ENCODE results near the gene ESR2.
"Not testable (repeated sequence)": the region's sequence is repeated elsewhere in the genome, so short reads cannot be mapped to it uniquely, and the experiment has no call there.

The ESR2 gene

DNA sequence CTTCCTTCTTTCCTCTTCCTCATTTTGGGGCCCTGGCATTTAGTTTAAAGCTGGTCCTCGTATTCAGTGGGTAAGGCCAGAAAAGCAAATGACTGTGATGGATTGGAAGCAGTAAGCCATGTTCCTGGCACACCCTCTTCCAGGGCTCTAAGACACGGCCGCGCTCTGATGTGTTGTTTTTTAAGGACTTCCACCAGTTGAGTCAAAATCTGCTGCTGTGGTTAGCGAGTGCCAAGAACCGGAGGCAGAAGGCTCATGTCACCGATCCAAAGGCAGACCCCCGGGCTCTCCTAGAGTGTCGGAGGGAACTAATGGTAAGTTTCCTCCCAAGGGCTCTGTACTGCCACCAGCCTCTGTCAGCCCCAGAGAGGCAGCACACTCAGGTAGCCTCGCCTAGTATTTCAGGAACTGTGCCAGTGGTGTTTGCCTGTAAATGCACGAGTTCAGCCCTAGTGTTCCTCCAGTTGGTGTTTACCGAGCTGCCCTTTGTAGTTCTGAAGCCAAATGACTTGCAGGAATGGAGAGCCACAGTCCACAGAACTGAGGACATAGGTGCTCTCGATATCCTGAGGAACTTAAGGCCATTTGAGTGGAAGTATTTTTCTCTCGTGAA lies 72.7 kb downstream of the ESR2 start:
- DNase-seq (ENCODE audit: low spot score): no peak

DNA sequence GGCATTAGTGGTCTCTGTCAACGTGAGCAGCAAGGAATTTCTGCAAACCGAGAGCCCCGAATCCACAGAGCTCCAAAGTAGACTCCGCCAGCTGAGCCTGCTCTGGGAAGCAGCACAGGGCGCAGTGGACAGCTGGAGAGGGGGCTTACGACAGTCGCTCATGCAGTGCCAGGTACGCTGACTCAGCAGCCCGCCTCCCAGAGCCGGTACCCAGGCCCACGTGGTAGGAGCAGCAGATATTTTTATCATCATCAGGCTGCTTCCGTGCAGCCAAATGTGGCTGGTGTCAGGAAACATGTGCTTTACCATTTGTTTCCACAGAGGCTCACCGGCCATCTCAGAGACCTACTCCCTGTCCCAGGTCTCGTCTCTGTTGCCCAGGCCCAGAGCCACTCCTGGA lies 73.7 kb downstream of the ESR2 start:
- DNase-seq (ENCODE audit: low spot score): no peak

DNA sequence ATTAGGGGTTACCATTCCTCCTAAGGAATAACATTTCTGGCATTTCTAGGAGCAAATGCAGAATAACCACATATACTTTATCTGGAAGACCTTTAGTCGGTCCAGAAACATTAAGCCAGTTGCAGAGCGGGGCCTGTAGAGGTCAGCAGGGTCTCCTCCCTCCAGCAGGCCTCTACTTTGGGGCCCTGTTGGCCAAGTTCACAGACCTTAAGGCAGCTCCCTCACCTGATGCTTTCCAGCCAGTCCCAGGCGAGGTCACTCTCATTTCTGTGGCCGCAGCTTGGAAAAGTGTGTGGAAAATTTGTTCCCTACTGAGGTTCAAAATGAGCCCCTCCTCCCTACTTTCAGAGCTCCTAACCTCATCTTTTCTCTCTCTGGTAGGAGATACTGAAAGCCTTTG lies 74.1 kb downstream of the ESR2 start:
- DNase-seq (ENCODE audit: low spot score): no peak

DNA sequence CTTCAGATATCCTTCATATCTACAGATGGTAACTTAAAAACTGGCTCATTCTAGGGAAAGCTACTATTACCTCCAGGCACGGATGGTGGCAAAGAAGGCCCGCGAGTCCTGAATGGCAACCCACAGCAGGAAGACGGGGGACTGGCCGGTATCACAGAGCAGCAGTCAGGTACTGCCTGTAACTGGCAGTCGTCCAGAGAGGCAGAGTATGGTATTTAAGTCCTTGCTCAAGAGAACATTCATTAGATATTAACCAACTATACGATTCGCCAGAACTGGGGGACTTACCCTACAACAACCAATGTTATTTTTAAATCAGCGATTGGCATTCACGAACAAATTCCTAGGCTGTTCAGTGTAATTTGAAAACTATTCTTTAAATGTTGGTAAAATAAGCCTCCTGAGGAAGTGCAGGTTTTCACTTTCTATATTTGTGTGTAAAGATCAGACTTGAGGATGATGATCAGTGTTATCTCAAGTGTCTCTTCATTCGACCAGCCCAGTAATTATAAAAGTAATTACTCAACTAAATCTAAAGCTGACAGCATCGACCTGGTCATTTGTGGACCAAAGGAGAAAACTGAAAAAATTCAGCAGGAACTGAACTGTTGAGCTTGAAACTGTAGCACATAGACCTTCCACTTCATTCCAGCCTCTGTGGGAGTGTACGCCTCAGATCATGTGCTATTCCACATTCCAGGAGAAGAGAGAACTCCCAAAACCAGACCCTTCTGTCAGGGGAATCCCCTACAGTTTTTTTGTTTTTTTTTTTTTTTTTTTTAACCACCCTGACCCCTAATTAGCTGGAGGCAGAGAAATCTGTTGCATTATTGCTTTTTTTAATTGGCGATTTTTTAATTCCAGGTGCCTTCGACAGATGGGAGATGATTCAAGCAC lies 75.6 kb downstream of the ESR2 start:
- no peak for DNase-seq (ENCODE audit: low spot score)

DNA sequence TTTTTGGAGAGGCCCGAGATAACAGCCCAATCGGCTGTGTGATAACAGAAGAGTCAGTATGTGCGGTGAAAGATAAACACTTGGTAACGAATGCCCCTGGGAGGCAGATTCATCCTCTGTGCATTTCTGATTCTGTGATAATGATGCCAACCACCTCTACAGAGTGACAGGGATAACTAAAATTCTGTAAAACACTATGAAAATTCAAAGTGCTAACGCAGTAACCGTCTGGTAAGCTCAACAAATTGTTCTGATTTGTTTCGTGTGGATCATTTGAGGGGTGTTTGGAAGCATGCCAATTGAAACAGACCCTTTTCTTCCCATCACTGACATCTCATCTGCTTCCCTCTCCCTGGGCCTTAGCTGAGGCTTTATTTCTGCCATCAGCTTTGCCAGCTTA lies 76.3 kb downstream of the ESR2 start:
- no peak for DNase-seq (ENCODE audit: low spot score)

DNA sequence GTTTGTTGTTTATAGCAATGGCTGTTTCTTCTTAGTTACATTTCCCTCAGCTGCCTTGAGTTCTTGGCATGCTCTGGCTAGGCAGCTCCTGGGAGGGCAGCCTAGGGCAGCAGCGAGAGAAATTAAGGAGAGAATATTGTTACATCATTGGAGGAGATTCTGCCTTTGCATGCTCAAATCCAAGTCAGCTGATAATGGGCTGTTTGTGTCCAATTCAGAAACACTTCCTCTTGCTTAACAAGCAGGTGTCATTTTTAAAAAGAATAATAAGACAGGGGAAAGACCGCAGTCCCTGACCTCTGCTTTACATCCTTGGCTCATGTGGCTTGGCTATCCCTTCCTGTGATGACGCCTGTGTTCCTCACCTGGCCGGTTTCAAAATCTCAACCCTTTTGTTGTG lies 76.9 kb downstream of the ESR2 start:
- no peak for DNase-seq (ENCODE audit: low spot score)

DNA sequence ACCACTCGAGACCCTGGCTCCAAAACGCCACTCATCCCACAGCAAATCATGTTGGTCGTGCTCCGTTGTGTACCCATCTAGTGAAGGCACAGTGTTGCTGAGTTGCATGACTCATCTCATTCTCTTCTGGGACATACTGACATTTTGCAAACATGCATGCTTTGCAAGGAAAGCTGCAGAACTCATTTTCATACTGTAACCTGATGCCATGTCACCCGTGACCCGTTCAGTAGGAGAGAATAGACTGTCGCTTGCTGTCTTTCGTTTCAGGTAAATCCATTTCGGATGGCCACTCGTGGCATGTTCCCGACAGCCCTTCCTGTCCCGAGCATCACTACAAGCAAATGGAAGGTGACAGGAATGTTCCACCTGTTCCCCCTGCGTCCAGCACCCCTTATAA lies 78.2 kb downstream of the ESR2 start:
- DNase-seq (ENCODE audit: low spot score): no peak

DNA sequence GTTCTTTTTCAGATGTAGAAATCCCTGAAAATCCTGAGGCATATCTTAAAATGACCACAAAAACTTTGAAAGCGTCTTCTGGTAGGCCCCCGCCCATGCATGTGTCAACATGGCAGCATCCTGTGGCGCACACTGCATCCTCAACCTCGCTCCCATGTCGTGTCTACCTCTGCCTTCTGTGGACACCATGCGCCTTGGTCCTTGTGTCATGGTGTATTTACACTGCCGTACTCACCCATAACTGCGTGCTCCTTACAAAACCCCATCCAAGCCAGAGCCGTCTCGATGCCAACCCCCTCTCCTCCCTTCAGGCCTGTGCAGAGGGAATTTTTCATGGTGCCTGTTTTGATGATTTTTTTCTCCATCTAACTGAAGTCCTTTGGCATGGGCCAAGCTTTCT lies 78.9 kb downstream of the ESR2 start:
- DNase-seq (ENCODE audit: low spot score): no peak

DNA sequence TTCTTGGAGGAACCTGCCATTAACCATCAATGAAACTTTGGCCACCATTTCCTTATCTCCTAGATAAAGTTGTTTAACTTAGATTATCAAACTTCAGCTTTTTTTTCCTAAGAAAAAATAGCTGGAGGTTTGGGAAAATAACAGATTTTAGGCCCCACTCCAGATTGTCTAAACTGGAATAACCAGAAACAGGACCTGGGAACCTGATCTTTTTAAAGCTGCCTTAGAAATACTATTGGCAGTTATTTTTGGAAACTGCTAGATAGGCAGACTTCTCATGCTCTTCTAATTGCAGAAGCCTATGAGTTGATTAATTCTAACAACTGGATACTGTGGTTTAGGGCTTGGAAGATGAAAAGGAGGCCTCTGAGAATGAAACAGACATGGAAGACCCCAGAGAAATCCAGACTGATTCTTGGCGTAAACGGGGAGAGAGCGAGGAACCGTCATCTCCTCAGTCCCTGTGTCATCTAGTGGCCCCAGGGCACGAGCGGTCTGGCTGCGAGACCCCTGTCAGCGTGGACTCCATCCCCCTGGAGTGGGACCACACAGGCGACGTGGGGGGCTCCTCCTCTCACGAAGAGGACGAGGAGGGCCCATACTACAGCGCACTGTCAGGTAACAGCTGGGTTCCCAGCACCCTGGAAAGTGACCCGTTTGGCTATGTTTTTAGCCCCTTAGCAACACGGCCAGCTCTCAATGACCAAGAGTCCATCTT lies 80.2 kb downstream of the ESR2 start:
- no peak for DNase-seq (ENCODE audit: low spot score)

DNA sequence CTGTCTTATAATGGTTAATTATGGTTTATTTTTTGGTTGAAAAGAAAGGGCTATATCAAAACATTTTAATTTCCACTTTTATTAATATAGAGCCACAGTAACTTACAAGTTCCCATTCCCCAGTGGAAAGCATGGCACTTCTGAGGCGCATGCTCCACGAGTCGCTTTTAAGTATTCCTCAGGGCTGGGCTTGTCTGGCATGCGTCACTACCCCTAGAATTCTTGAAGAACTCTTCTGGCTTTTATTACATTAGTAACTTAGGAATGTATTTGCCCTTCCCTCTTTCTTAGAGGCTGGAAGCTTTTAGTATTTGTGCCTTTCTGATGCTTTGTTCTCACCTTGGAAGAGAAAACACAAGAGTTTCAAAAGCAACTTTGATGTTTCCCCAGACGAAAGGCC lies 81.1 kb downstream of the ESR2 start:
- DNase-seq (ENCODE audit: low spot score): no peak

DNA sequence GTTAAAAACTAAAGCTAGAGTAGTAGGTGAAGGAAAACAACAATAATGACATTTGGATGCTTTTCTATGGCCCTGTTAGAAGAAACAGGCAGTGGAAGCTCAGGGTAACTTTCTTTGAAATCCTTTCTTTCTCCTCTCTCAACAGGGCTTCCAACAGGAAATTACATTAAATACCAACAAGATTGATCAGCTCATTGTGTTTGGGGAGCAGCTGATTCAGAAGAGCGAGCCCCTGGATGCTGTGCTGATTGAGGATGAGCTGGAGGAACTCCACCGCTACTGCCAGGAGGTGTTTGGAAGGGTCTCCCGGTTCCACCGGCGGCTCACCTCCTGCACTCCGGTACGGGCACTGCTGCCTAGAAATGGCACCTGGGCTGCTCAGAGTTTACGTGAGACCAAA lies 81.5 kb downstream of the ESR2 start:
- no peak for DNase-seq (ENCODE audit: low spot score)

DNA sequence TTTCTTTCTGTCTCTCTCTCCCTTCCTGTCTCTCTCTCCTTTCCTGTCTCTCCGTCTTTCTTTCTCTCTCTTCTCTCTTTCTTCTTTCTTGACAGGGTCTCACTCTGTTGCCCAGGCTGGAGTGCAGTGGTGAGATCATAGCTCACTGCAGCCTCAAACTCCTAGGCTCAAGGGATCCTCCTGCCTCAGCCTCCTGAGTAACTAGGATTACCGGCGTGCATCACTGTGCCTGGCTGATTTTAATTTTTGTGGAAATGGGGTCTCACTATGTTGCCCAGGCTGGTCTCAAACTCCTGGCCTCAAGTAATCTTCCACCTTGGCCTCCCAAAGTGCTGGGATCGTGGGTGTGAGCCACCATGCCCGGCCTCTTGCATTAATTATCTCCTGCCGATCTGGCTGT lies 83.3 kb downstream of the ESR2 start:
- not testable (repeated sequence) for DNase-seq (ENCODE audit: low spot score)

DNA sequence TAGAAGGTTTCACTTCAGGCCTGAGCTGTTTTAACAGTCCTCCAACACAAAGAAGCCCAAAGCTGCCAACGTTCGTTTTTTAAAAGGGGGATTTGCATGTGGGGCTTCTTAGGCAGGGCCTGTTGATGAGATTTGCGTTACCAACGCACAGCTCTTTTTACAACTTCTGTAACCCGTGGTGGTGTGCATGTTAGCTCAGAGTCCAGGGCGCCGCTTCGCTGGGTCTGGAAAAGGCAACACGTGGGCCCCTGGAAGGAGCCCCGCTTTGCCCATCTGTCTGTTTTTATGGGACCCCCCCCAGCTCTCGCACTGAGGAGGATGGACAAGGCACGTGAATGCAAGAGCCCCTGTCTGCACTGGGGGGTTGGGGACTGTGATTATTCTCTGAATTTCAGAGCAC lies 84.0 kb downstream of the ESR2 start:
- DNase-seq (ENCODE audit: low spot score): no peak

DNA sequence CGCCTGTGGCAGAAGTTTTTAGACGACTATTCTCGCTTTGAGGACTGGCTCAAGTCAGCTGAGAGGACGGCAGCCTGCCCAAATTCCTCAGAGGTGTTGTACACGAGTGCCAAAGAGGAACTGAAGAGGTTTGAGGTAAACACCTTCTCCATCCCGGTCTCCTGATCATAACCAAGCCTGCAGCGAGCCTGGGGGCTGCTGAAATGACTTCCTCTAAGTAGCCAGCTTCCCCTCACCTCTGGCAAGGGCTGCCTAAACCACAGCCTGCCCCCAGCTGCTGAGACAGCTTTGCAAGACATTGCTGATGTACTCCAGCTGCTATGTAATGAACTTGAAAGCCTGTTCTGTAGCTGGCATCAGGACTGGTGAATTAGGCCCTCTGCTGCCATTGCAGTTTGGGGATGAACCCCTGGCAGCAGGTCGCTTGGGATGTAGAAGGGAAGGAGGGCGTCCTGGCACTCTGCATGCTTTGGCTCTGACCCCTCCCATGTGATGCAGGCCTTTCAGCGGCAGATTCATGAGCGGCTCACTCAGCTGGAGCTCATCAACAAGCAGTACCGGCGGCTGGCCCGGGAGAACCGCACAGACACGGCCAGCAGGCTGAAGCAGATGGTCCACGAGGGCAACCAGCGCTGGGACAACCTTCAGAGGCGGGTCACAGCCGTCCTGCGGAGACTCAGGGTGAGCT lies 84.6 kb downstream of the ESR2 start:
- DNase-seq (ENCODE audit: low spot score): no peak

DNA sequence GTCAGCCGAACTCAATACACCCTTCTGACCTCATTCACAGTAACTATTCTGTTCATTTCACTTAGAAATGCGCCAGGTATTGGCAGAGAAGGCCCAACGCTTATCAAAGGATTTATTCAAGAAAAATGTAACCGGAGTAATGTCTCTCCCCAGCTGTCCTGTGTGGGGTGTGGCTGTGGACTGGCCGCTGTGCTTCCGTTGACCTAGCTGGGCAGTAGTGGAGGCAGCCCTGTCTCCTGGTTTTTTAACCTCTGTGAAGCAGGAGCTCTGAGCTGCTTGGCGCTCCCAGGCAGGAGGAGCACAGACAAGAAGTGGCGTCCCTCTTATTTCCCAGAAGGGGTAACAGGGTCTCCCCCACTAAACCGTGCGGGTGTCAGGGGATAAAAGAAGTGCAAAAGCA lies 85.2 kb downstream of the ESR2 start:
- DNase-seq (ENCODE audit: low spot score): no peak

DNA sequence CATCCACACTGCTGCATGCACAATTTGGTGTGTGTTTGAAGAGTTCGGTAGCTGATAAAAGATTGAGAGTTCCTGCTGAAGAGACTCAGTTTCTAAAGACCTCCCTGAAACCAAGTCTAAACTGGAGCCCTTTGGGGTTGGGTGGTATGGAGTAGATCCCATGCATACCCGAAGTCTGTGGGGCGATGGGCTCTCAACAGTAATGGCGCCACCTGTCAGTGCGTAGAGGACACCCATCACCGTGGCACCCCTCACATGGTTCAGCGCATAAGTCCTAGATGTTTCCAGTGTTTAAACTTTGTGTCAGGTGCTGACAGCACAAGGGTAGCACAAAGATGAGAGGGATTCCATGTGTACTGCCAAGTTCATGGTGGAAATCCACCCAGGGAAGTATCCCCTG lies 85.9 kb downstream of the ESR2 start:
- no peak for DNase-seq (ENCODE audit: low spot score)

DNA sequence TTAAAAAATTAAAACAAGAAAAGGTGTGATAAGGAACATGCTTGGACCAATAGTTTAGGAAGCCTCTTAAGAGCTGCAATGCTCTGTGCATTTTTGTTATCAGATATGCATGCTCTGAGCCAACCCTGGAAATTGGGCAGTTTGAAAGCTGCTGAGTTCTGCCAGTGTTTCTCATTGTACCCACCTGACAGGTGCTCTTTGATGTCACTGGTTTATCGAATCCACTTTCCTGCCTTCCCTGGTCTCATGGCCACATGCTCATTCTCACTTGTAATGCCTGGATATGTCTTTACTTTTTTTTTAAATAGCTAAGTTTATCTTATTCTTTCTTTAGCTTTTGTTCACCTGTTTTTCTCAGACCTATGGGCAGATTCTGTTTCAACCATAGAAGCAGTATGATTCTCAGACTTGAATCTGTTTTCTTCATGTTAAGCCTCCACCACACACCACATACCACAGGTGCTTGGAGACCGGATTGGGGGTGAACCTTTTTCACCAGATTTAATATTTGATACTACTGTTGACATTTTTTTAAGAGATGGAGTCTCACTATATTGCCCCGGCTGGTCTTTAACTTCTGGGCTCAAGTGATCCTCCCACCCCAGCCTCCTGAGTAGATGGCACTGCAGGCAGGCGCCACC lies 90.7 kb downstream of the ESR2 start:
- DNase-seq (ENCODE audit: low spot score): no peak

DNA sequence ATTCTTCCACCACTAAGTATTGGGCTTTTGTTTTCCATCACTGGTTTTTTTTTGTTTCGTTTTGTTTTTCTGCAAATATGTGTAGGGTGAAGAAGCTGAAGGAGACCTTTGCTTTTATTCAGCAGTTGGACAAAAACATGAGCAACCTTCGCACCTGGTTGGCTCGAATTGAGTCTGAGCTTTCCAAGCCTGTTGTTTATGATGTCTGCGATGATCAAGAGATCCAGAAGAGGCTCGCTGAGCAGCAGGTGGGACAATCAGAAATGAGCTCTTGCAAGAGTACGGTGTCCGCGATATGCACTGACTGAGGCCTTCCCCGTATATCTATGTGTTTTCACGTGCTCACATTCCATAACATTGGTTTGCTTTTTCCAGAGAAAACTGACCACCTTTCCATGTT lies 91.5 kb downstream of the ESR2 start:
- DNase-seq (ENCODE audit: low spot score): no peak

DNA sequence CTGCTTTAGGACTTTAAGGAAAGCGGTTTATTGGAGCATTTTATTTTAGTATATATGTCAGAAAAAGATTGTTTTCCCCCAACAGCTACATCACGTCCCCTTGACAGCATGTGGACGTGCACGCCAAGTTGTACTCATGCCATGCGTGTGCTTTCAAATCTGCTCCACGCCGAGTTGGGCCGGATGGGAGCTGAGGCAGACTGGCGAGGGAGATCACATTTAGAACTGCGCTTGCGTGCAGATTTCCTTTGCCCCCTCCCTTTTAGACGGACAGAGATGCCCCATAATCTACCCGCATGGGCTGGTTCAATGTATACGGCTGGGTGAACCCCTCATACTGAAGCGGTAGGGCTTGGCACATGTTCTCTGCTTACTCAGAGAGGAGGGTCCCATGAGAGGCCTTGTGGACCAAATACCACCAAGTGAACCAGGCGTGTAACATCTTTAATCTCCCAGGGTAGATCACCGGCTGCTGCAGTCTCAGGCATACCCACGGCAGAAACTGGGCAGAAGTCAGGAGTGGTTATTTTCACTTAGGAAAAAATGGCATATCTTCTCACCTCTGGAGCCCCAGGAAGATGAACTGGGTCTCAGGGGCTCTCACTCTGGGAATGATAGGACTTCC lies 92.1 kb downstream of the ESR2 start:
- DNase-seq (ENCODE audit: low spot score): no peak

DNA sequence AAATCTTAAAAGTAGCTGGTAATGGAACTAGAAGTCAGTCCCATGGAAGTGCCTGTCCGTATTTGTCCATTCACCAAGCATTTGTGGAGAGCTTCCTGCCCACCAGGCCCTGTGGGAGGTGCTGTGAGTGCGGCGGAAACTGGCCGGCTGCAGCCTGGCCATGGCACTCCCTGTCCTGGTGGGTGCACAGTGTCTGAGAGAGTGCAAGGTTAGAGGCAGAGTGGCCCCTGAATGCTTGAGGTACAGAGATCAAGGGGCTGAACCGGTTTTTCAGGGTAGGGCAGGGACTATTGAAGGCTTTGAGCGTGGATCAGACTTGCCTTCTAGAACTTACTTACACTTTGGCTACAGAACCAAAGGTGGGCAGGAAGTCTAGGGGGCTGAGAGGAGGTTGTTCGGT lies 92.9 kb downstream of the ESR2 start:
- no peak for DNase-seq (ENCODE audit: low spot score)

DNA sequence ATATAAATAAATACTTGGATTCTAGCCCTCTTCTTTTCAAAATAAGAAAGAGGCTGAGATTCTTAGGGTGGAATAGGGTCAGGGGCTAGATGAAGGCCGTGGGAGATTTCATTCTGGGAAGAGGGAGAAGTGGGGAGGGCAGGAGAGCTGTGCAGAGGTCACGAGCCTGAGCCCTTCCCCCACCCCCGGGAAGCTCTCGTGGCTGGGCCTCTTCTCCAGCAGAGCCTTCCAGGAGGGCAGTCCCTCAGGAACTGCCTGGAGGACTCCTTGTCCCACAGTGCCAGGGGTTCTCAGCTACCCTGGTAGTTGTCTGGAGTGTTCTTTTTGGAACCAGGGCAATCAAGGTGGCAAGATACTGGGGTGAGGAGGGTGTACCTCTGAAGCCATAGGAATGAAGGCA lies 94.0 kb downstream of the ESR2 start:
- DNase-seq (ENCODE audit: low spot score): no peak

DNA sequence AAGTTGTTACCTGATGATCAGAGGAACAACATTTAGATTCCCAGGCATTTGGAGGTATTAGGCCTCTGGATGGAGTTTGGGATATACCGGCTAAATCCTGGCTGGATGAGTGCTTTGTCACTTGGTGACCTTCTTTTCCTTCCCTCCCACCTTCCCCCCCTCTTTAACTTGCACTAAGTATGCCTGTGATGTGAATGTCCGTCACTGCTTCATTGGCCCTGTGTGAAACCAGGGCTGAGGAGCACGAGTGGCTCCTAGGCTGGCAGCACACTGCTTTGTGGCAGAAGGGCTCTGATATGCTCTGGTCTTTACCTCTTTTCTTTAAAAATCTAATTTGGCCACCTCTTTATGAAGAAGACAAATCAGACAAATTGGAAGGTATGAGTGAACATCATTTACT lies 95.7 kb downstream of the ESR2 start:
- DNase-seq (ENCODE audit: low spot score): no peak

Data from HuH-7.5 (cell line).